Psoas muscle (tissue), 8 donors: Measurements from ENCODE around the gene KIRREL1. TPM values are rescaled to one million over a fixed set of nuclear protein-coding genes. Genes with fewer than 3 reads are reported as not detected.

Source experiments
- ATAC-seq, 4 donors: fragments of 200-7000 bp; cut with Tn5 transposase; one replicate each; pipeline ENCODE4 v1.9.1; 2020; ENCODE audit warnings: moderate library complexity in 3 of 4, mild to moderate bottlenecking in 2 of 4
- DNase-seq, 2 donors: peaks; one replicate each; pipeline ENCODE4 v3.0.0-alpha.2; 2020
- H3K27ac ChIP-seq: fragments of 200-600 bp; one replicate; pipeline ENCODE4 v1.8.0; 2022
- H3K27me3 ChIP-seq, 3 donors: fragments of 200-600 bp in 1 of 3; one replicate each; pipeline versions ENCODE4 v1.6.1 to v1.8.0; 2013 to 2022; ENCODE audit warnings: low read length in 2 of 3, mild to moderate bottlenecking in 2 of 3, moderate library complexity in 1 of 3; ENCODE audit not compliant: insufficient read depth in 3 of 3
- H3K36me3 ChIP-seq, 2 donors: fragments of 200-600 bp in 1 of 2; one replicate each; pipeline versions ENCODE4 v1.6.1 to v1.8.0; 2013 to 2022; ENCODE audit warnings: low read depth in 1 of 2, mild to moderate bottlenecking in 1 of 2, moderate library complexity in 1 of 2; ENCODE audit not compliant: insufficient read depth in 1 of 2
- H3K4me1 ChIP-seq: fragments of 200-600 bp; one replicate; pipeline ENCODE4 v1.8.0; 2022
- H3K4me3 ChIP-seq: fragments of 200-600 bp; one replicate; pipeline ENCODE4 v1.8.0; 2022; ENCODE audit warnings: mild to moderate bottlenecking
- H3K9me3 ChIP-seq: fragments of 200-600 bp; one replicate; pipeline ENCODE4 v1.8.0; 2022
- WGBS, 3 donors: extraction: QIAGEN DNeasy Blood & Tissue Kit; methylation state at CpG; one replicate each; pipeline versions ENCODE4 v1.1.6 to v1.1.7; 2013; 5-methylcytosine and 5-hydroxymethylcytosine counted together
- intact Hi-C, 2 donors: fragments of 100-400 bp; cut with DNase I; formaldehyde crosslinking; loops; one replicate each; pipeline versions ENCODE4 v1.11.0 to v1.14.2; 2022
- polyA plus RNA-seq, 3 donors: library from polyadenylated mRNA; stranded (reverse); fragments of 200-250 nt; gene quantifications; one replicate each; pipeline ENCODE4 v1.2.3, GENCODE V29; 2013
- total RNA-seq, 4 donors: library from RNA; stranded (reverse); fragmentation: NEBNext Ultra II Directional in 2 of 4; extraction: Animal tissue kit (Norgen Biotek cat#: 25700) in 2 of 4; gene quantifications; one replicate each; pipeline versions ENCODE4 v1.2.1 to v1.2.4, GENCODE V29; 2021 to 2023
- TF ChIP-seq, protein P1 (sequence below): fragments of 200-600 bp; IDR thresholded peaks from one replicate; pipeline ENCODE4 v1.8.0; 2022; ENCODE audit warnings: antibody characterized with exemption
- donor health status: healthy with polysubstance abuse.
- donor health status: DM: no; HTN: no; CAD: no; lungs with moderate emphysema.
- donor health status: Bipolar disorder and iron deficiency.
- donor health status: healthy.
- donor health status: DM: yes; HTN: yes; CAD: no.
- donor health status: DM: no; HTN: no; CAD: no.
- donor health status: DM: no; HTN: no; CAD: no.
- donor health status: DM: yes; HTN: yes; CAD: no.

The KIRREL1 gene
- total and polyA plus RNA-seq, 7 donors, result 1.3 to 7.6 (median 4.3) TPM

GRCh38 chr1:158003406-158003800 is 10.0 kb downstream of the KIRREL1 start:
- Histone ChIP-seq H3K4me3 (no peak overlapping the region), H3K27me3 (peaks cover 0 to 6% (median 0%) of the 10 kb centered on the region in 3 donors), H3K4me1 (peaks cover 3% of the 10 kb centered on the region), H3K9me3 (no peaks in the 10 kb centered on the region), H3K27ac (peak overlapping the region; percentile 20), H3K36me3 (no peaks in the 10 kb centered on the region)
- WGBS, 3 donors, result 44 to 62% (median 45%) methylated on average over 5 of the region's 5 CpGs
- TF ChIP-seq, protein P1, sequence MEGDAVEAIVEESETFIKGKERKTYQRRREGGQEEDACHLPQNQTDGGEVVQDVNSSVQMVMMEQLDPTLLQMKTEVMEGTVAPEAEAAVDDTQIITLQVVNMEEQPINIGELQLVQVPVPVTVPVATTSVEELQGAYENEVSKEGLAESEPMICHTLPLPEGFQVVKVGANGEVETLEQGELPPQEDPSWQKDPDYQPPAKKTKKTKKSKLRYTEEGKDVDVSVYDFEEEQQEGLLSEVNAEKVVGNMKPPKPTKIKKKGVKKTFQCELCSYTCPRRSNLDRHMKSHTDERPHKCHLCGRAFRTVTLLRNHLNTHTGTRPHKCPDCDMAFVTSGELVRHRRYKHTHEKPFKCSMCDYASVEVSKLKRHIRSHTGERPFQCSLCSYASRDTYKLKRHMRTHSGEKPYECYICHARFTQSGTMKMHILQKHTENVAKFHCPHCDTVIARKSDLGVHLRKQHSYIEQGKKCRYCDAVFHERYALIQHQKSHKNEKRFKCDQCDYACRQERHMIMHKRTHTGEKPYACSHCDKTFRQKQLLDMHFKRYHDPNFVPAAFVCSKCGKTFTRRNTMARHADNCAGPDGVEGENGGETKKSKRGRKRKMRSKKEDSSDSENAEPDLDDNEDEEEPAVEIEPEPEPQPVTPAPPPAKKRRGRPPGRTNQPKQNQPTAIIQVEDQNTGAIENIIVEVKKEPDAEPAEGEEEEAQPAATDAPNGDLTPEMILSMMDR, result no peak
- intact Hi-C loops, result no loop called here
- no peak for DNase-seq
- ATAC-seq, result no peak

GRCh38 chr1:158005224-158005623 is 11.8 kb downstream of the KIRREL1 start:
- Histone ChIP-seq H3K9me3 (no peaks in the 10 kb centered on the region), H3K36me3 (no peaks in the 10 kb centered on the region), H3K27me3 (peaks cover 0 to 6% (median 0%) of the 10 kb centered on the region in 3 donors), H3K4me1 (peaks cover 13% of the 10 kb centered on the region), H3K27ac (no peak overlapping the region), H3K4me3 (no peak overlapping the region)
- 60 to 68% (median 67%) methylated on average over 2 of the region's 2 CpGs for WGBS, 3 donors
- DNase-seq, result no peak
- intact Hi-C loops, result no loop called here
- TF ChIP-seq, protein P1, result no peak
- ATAC-seq, result no peak

GRCh38 chr1:158007180-158007579 is 13.7 kb downstream of the KIRREL1 start:
- TF ChIP-seq, protein P1, result no peak
- Histone ChIP-seq H3K27ac (no peak overlapping the region), H3K4me1 (peaks cover 13% of the 10 kb centered on the region)

GRCh38 chr1:158007667-158008386 is 14.4 kb downstream of the KIRREL1 start:
- ATAC-seq, result no peak
- intact Hi-C loops, result loop anchor here in 1 of 2 donors (2.0 kb wide), 1 partner anchor 15 kb away; the partner anchor contains the start of gene KIRREL1
- Histone ChIP-seq H3K4me1 (peaks cover 13% of the 10 kb centered on the region), H3K27me3 (peaks cover 0 to 6% (median 0%) of the 10 kb centered on the region in 3 donors), H3K4me3 (no peak overlapping the region), H3K27ac (peak overlapping the region; percentile 50), H3K9me3 (no peaks in the 10 kb centered on the region), H3K36me3 (no peaks in the 10 kb centered on the region)
- 48 to 58% (median 54%) methylated on average over 15 of the region's 15 CpGs for WGBS, 3 donors
- TF ChIP-seq, protein P1, result no peak
- DNase-seq, result no peak

More at GRCh38 chr1:158007180-158007579, 13.7 kb downstream of the KIRREL1 start:
- intact Hi-C loops, result loop anchor here in 1 of 2 donors (2.0 kb wide), 1 partner anchor 14 kb away; the partner anchor contains the start of gene KIRREL1
- peaks cover 0 to 6% (median 0%) of the 10 kb centered on the region in 3 donors for H3K27me3 ChIP-seq
- no peak overlapping the region for H3K4me3 ChIP-seq
- no peak for ATAC-seq
- 82 to 85% (median 82%) methylated on average over 7 of the region's 7 CpGs for WGBS, 3 donors
- H3K9me3 ChIP-seq, result no peaks in the 10 kb centered on the region
- no peaks in the 10 kb centered on the region for H3K36me3 ChIP-seq
- no peak for DNase-seq
